ENCODE data around the gene FSHR. TPM values are rescaled to one million over a fixed set of nuclear protein-coding genes. Genes with fewer than 3 reads are reported as not detected.

Gene FSHR
- total RNA-seq, 4 donors from 2014 or later = not detected

DNA sequence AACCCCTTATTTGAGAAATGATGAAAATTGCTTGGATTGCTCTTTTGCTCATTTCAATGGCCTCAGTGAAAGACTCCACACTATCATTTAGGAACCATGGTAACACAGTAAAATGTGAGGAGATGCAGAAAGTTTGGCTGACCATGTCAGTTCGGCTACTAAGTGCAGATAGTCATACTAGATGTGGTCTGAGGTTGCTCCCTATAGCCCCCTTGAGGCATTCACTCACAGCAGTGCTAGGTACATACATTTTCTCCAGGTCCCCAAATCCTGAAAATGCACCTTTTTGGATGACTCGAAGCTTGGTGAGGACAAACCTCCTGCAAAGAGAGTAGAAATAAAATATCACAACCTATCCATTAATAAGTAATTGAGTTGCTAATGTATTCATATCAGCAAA is 86.3 kb downstream of the FSHR start:
- intact Hi-C loops (cut with DNase I; ENCODE audit: low total_unique reads) = no loop called here
- ATAC-seq (no peak), DNase-seq (no peak)
- H3K9me3 ChIP-seq = no peaks in the 10 kb centered on the region
- H3K36me3 ChIP-seq = no peaks in the 10 kb centered on the region
- H3K27ac ChIP-seq = no peak overlapping the region
- H3K27me3 ChIP-seq = no peaks in the 10 kb centered on the region
- in situ Hi-C loops (cut with MboI; ENCODE audit: low sequenced_read_pairs in 4 of 4) = no loop called here
- no peaks in the 10 kb centered on the region for H3K4me1 ChIP-seq
- no peak for TF ChIP-seq POLR2A (IDR thresholded peaks at IDR 0.05)
- TF ChIP-seq, protein P1, sequence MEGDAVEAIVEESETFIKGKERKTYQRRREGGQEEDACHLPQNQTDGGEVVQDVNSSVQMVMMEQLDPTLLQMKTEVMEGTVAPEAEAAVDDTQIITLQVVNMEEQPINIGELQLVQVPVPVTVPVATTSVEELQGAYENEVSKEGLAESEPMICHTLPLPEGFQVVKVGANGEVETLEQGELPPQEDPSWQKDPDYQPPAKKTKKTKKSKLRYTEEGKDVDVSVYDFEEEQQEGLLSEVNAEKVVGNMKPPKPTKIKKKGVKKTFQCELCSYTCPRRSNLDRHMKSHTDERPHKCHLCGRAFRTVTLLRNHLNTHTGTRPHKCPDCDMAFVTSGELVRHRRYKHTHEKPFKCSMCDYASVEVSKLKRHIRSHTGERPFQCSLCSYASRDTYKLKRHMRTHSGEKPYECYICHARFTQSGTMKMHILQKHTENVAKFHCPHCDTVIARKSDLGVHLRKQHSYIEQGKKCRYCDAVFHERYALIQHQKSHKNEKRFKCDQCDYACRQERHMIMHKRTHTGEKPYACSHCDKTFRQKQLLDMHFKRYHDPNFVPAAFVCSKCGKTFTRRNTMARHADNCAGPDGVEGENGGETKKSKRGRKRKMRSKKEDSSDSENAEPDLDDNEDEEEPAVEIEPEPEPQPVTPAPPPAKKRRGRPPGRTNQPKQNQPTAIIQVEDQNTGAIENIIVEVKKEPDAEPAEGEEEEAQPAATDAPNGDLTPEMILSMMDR (IDR thresholded peaks at IDR 0.05 in 4 of 5, conservative IDR thresholded peaks at IDR 0.05 in 1 of 5) = no peak
- no peak overlapping the region for H3K4me3 ChIP-seq

GRCh38 chr2:49053156-49053555 is 101.2 kb downstream of the FSHR start:
- ATAC-seq = no peak
- DNase-seq = no peak
- Histone ChIP-seq H3K9me3 (no peaks in the 10 kb centered on the region), H3K4me1 (no peaks in the 10 kb centered on the region), H3K4me3 (no peak overlapping the region), H3K36me3 (no peaks in the 10 kb centered on the region), H3K27ac (no peak overlapping the region), H3K27me3 (no peaks in the 10 kb centered on the region)
- intact Hi-C loops (cut with DNase I; ENCODE audit: low total_unique reads) = no loop called here
- TF ChIP-seq POLR2A (IDR thresholded peaks at IDR 0.05) = no peak
- TF ChIP-seq, protein P1 (IDR thresholded peaks at IDR 0.05 in 4 of 5, conservative IDR thresholded peaks at IDR 0.05 in 1 of 5) = no peak
- in situ Hi-C loops (cut with MboI; ENCODE audit: low sequenced_read_pairs in 4 of 4) = no loop called here

DNA sequence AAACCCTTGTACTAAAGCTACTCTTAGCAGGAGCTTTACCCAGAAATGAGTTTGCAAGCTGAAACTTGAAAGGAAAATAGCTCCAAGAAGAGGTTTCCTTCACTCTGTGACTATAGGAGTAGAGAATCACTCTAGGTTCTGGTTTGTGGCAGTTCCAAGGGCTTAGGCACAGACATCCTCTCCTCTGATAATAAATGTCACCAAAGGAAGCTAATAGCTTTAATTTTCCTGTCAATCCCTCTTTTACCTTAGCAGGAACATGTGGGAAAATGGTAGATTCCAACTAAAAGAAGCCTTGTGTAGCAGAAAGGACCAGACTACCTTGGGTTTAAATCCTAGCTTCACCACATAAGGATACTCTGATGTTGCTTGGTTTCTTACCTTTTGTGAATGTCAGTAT is 104.0 kb downstream of the FSHR start:
- intact Hi-C loops (cut with DNase I; ENCODE audit: low total_unique reads) = no loop called here
- ATAC-seq = no peak
- Histone ChIP-seq H3K27ac (no peak overlapping the region), H3K9me3 (no peaks in the 10 kb centered on the region), H3K4me3 (no peak overlapping the region), H3K27me3 (no peaks in the 10 kb centered on the region), H3K36me3 (no peaks in the 10 kb centered on the region), H3K4me1 (no peaks in the 10 kb centered on the region)
- in situ Hi-C loops (cut with MboI; ENCODE audit: low sequenced_read_pairs in 4 of 4) = no loop called here
- DNase-seq = no peak
- TF ChIP-seq, protein P1 (IDR thresholded peaks at IDR 0.05 in 4 of 5, conservative IDR thresholded peaks at IDR 0.05 in 1 of 5) = no peak
- no peak for TF ChIP-seq POLR2A (IDR thresholded peaks at IDR 0.05)

GRCh38 chr2:49049161-49049560 is 105.2 kb downstream of the FSHR start:
- no peaks in the 10 kb centered on the region for H3K9me3 ChIP-seq
- no peaks in the 10 kb centered on the region for H3K36me3 ChIP-seq
- no peak overlapping the region for H3K27ac ChIP-seq
- H3K4me3 ChIP-seq = no peak overlapping the region
- TF ChIP-seq POLR2A (IDR thresholded peaks at IDR 0.05) = no peak
- TF ChIP-seq, protein P1 (IDR thresholded peaks at IDR 0.05 in 4 of 5, conservative IDR thresholded peaks at IDR 0.05 in 1 of 5) = no peak
- in situ Hi-C loops (cut with MboI; ENCODE audit: low sequenced_read_pairs in 4 of 4) = no loop called here
- intact Hi-C loops (cut with DNase I; ENCODE audit: low total_unique reads) = no loop called here
- H3K4me1 ChIP-seq = no peaks in the 10 kb centered on the region
- H3K27me3 ChIP-seq = no peaks in the 10 kb centered on the region
- DNase-seq (no peak), ATAC-seq (no peak)

GRCh38 chr2:49045083-49045482 is 109.2 kb downstream of the FSHR start:
- intact Hi-C loops (cut with DNase I; ENCODE audit: low total_unique reads) (no loop called here), in situ Hi-C loops (cut with MboI; ENCODE audit: low sequenced_read_pairs in 4 of 4) (no loop called here)
- Histone ChIP-seq H3K27me3 (no peaks in the 10 kb centered on the region), H3K4me1 (no peaks in the 10 kb centered on the region), H3K36me3 (no peaks in the 10 kb centered on the region), H3K4me3 (no peak overlapping the region), H3K27ac (no peak overlapping the region), H3K9me3 (no peaks in the 10 kb centered on the region)
- TF ChIP-seq, protein P1 (IDR thresholded peaks at IDR 0.05 in 4 of 5, conservative IDR thresholded peaks at IDR 0.05 in 1 of 5) = no peak
- ATAC-seq = no peak
- no peak for DNase-seq

All from gastrocnemius medialis (tissue), 4 donors.